ENCODE data around the gene APRT.
A peak's percentile ranks its signal among the peaks of the same experiment; 100 is the strongest.

APRT gene

GRCh38 chr16:88807626-88808453, 3.9 kb downstream of the APRT start:
- no peak for DNase-seq (ENCODE audit: low read depth, low spot score)

- no peak for DNase-seq (ENCODE audit: low read depth, low spot score)
Measured at GRCh38 chr16:88807142-88807625, 4.5 kb downstream of the APRT start.

GRCh38 chr16:88806491-88807111, 5.1 kb downstream of the APRT start:
- DNase-seq (ENCODE audit: low read depth, low spot score), result no peak

GRCh38 chr16:88805887-88806393, 5.8 kb downstream of the APRT start:
- DNase-seq (ENCODE audit: low read depth, low spot score), result no peak

GRCh38 chr16:88805340-88805715, 6.4 kb downstream of the APRT start:
- DNase-seq (ENCODE audit: low read depth, low spot score), result no peak

- DNase-seq (ENCODE audit: low read depth, low spot score), result no peak
Measured at GRCh38 chr16:88804552-88805339, 7.0 kb downstream of the APRT start.

GRCh38 chr16:88804173-88804551, 7.6 kb downstream of the APRT start:
- no peak for DNase-seq (ENCODE audit: low read depth, low spot score)

GRCh38 chr16:88803264-88803987, 8.3 kb downstream of the APRT start, which contains the start of gene CDT1:
Gene CDT1, plus strand, starts transcription at chr16:88803789. Its CDS starts 43 bp downstream, at chr16:88803832.
- DNase-seq (ENCODE audit: low read depth, low spot score), result peak; percentile 73

- DNase-seq (ENCODE audit: low read depth, low spot score), result no peak
Measured at GRCh38 chr16:88800277-88800592, 11.5 kb downstream of the APRT start.

- DNase-seq (ENCODE audit: low read depth, low spot score), result no peak
Measured at GRCh38 chr16:88799569-88800276, 12.0 kb downstream of the APRT start.

- no peak for DNase-seq (ENCODE audit: low read depth, low spot score)
Measured at GRCh38 chr16:88798772-88799455, 12.8 kb downstream of the APRT start.

GRCh38 chr16:88798073-88798472, 13.7 kb downstream of the APRT start:
- no peak for DNase-seq (ENCODE audit: low read depth, low spot score)

- DNase-seq (ENCODE audit: low read depth, low spot score), result no peak
Measured at GRCh38 chr16:88796278-88796677, 15.4 kb downstream of the APRT start.

- DNase-seq (ENCODE audit: low read depth, low spot score), result no peak
Measured at GRCh38 chr16:88793251-88793954, 18.3 kb downstream of the APRT start.

GRCh38 chr16:88792668-88793250, 19.0 kb downstream of the APRT start:
- DNase-seq (ENCODE audit: low read depth, low spot score), result no peak

- DNase-seq (ENCODE audit: low read depth, low spot score), result no peak
Measured at GRCh38 chr16:88792078-88792550, 19.6 kb downstream of the APRT start.

GRCh38 chr16:88790312-88791211, 21.2 kb downstream of the APRT start:
- DNase-seq (ENCODE audit: low read depth, low spot score), result no peak

GRCh38 chr16:88789594-88789993, 22.1 kb downstream of the APRT start:
- no peak for DNase-seq (ENCODE audit: low read depth, low spot score)
